Large intestine (tissue), 3 donors: ENCODE results near the gene PYCARD. TPM values are rescaled to one million over a fixed set of nuclear protein-coding genes. Genes with fewer than 3 reads are reported as not detected.

Source experiments
- DNase-seq, 2 donors: peaks; one replicate each; pipeline versions ENCODE4 v3.0.0 to v3.0.0-alpha.2; 2013
- H3K27ac ChIP-seq: one replicate; pipeline ENCODE4 v1.5.1; 2013; ENCODE audit warnings: low read length
- H3K27me3 ChIP-seq: 2 replicates; pipeline ENCODE4 v1.6.1; 2013; ENCODE audit warnings: low read length; ENCODE audit not compliant: control insufficient read depth, insufficient read depth
- H3K36me3 ChIP-seq: 2 replicates; pipeline ENCODE4 v1.6.1; 2013; ENCODE audit warnings: low read length; ENCODE audit not compliant: control insufficient read depth, insufficient read depth
- H3K4me1 ChIP-seq: one replicate; pipeline ENCODE4 v1.6.1; 2013; ENCODE audit warnings: low read length; ENCODE audit not compliant: control insufficient read depth, insufficient read depth
- H3K4me3 ChIP-seq: one replicate; pipeline ENCODE4 v1.5.1; 2013; ENCODE audit warnings: low read length
- H3K9me3 ChIP-seq: one replicate; pipeline ENCODE4 v1.6.1; 2013; ENCODE audit warnings: mild to moderate bottlenecking, low read depth, low read length, moderate library complexity; ENCODE audit not compliant: control insufficient read depth
- WGBS: methylation state at CpG from one replicate; pipeline ENCODE4 v1.1.5; 2013; ENCODE audit warnings: low lambda C conversion rate; ENCODE audit not compliant: insufficient coverage; 5-methylcytosine and 5-hydroxymethylcytosine counted together
- polyA plus RNA-seq: library from polyadenylated mRNA; unstranded; fragments of 120-200 nt; gene quantifications from one replicate; pipeline ENCODE4 v1.2.1, GENCODE V29; 2013

PYCARD gene
- polyA plus RNA-seq, 1 donor = 42.4 TPM

GRCh38 chr16:31190818-31191444 is 11.6 kb downstream of the PYCARD start:
- Histone ChIP-seq H3K27ac (no peak overlapping the region), H3K9me3 (no peaks in the 10 kb centered on the region), H3K4me1 (no peaks in the 10 kb centered on the region), H3K4me3 (no peak overlapping the region), H3K36me3 (peaks cover 99% of the 10 kb centered on the region), H3K27me3 (no peaks in the 10 kb centered on the region)
- 100% methylated on average over 1 of the region's 17 CpGs for WGBS
- no peak for DNase-seq

- H3K27ac ChIP-seq = no peak overlapping the region
- H3K4me1 ChIP-seq = no peaks in the 10 kb centered on the region
- WGBS = no CpG with 5 or more reads among the region's 12 CpGs
- H3K4me3 ChIP-seq = no peak overlapping the region
- H3K36me3 ChIP-seq = peaks cover 99% of the 10 kb centered on the region
- no peaks in the 10 kb centered on the region for H3K27me3 ChIP-seq
- no peaks in the 10 kb centered on the region for H3K9me3 ChIP-seq
- no peak for DNase-seq
These were observed 12.5 kb downstream of the PYCARD start for GRCh38 chr16:31190061-31190460.

- Histone ChIP-seq H3K4me3 (no peak overlapping the region), H3K9me3 (no peaks in the 10 kb centered on the region), H3K36me3 (peaks cover 99% of the 10 kb centered on the region), H3K27ac (no peak overlapping the region), H3K27me3 (no peaks in the 10 kb centered on the region), H3K4me1 (no peaks in the 10 kb centered on the region)
- no peak for DNase-seq
- no CpG with 5 or more reads among the region's 2 CpGs for WGBS
These were observed 13.2 kb downstream of the PYCARD start for GRCh38 chr16:31189412-31189778.

GRCh38 chr16:31188450-31189411 is 13.8 kb downstream of the PYCARD start:
- Histone ChIP-seq H3K27ac (no peak overlapping the region), H3K36me3 (peaks cover 99% of the 10 kb centered on the region), H3K4me1 (no peaks in the 10 kb centered on the region), H3K4me3 (no peak overlapping the region), H3K27me3 (no peaks in the 10 kb centered on the region), H3K9me3 (no peaks in the 10 kb centered on the region)
- no peak for DNase-seq
- whole genome bisulfite sequencing = 100% methylated on average over 1 of the region's 3 CpGs

- Histone ChIP-seq H3K27ac (no peak overlapping the region), H3K36me3 (peaks cover 99% of the 10 kb centered on the region), H3K4me3 (no peak overlapping the region), H3K4me1 (peaks cover under 1% of the 10 kb centered on the region), H3K9me3 (no peaks in the 10 kb centered on the region), H3K27me3 (no peaks in the 10 kb centered on the region)
- no CpG with 5 or more reads among the region's 8 CpGs for WGBS
- no peak for DNase-seq
These were observed 14.8 kb downstream of the PYCARD start for GRCh38 chr16:31187808-31188189.

GRCh38 chr16:31186930-31187807 is 15.4 kb downstream of the PYCARD start:
- H3K4me1 ChIP-seq = peaks cover 6% of the 10 kb centered on the region
- H3K27me3 ChIP-seq = no peaks in the 10 kb centered on the region
- WGBS = 100% methylated on average over 2 of the region's 10 CpGs
- H3K9me3 ChIP-seq = no peaks in the 10 kb centered on the region
- H3K36me3 ChIP-seq = peaks cover 99% of the 10 kb centered on the region
- no peak overlapping the region for H3K27ac ChIP-seq
- no peak for DNase-seq
- H3K4me3 ChIP-seq = no peak overlapping the region

GRCh38 chr16:31186176-31186575 is 16.4 kb downstream of the PYCARD start:
- Histone ChIP-seq H3K4me1 (peaks cover 7% of the 10 kb centered on the region), H3K9me3 (no peaks in the 10 kb centered on the region), H3K36me3 (peaks cover 91% of the 10 kb centered on the region), H3K4me3 (no peak overlapping the region), H3K27ac (no peak overlapping the region), H3K27me3 (no peaks in the 10 kb centered on the region)
- DNase-seq = no peak
- 83% methylated on average over 4 of the region's 7 CpGs for WGBS

- Histone ChIP-seq H3K4me1 (peaks cover 7% of the 10 kb centered on the region), H3K9me3 (no peaks in the 10 kb centered on the region), H3K36me3 (peaks cover 82% of the 10 kb centered on the region), H3K4me3 (no peak overlapping the region), H3K27me3 (no peaks in the 10 kb centered on the region), H3K27ac (no peak overlapping the region)
- DNase-seq = no peak
- 50% methylated on average over 1 of the region's 5 CpGs for WGBS
These were observed 17.2 kb downstream of the PYCARD start for GRCh38 chr16:31185339-31185738.

- Histone ChIP-seq H3K36me3 (peaks cover 78% of the 10 kb centered on the region), H3K9me3 (no peaks in the 10 kb centered on the region), H3K4me3 (no peak overlapping the region), H3K27me3 (no peaks in the 10 kb centered on the region), H3K4me1 (peaks cover 7% of the 10 kb centered on the region), H3K27ac (no peak overlapping the region)
- no peak for DNase-seq
- WGBS = no CpG with 5 or more reads among the region's 14 CpGs
These were observed 17.7 kb downstream of the PYCARD start for GRCh38 chr16:31184888-31185287.
